Karpas-422 (cell line): ENCODE results near the gene LGALSL. TPM values are rescaled to one million over a fixed set of nuclear protein-coding genes. Genes with fewer than 3 reads are reported as not detected.

Source experiments
- DNase-seq: peaks from one replicate; pipeline ENCODE4 v3.0.0-alpha.2; 2015
- H2AFZ ChIP-seq: fragments of 200-600 bp; sonication (generic); 2 replicates; pipeline ENCODE4 v1.6.1; 2014; ENCODE audit warnings: antibody characterized with exemption, low read length, mixed read lengths
- H3K27ac ChIP-seq: fragments of 200-600 bp; sonication (generic); 2 replicates; pipeline ENCODE4 v1.5.1; 2014; ENCODE audit warnings: mild to moderate bottlenecking, low read length, moderate library complexity
- H3K27me3 ChIP-seq: fragments of 200-600 bp; sonication (generic); 2 replicates; pipeline ENCODE4 v1.6.1; 2014; ENCODE audit warnings: low read length, mixed read lengths
- H3K36me3 ChIP-seq: fragments of 200-600 bp; sonication (generic); 2 replicates; pipeline ENCODE4 v1.6.1; 2014; ENCODE audit warnings: low read length, mixed read lengths; ENCODE audit not compliant: insufficient read depth
- H3K4me1 ChIP-seq: fragments of 200-600 bp; sonication (generic); 2 replicates; pipeline ENCODE4 v1.6.1; 2014; ENCODE audit warnings: mild to moderate bottlenecking, low read length, mixed read lengths
- H3K4me2 ChIP-seq: fragments of 200-600 bp; sonication (generic); 2 replicates; pipeline ENCODE4 v1.6.1; 2014; ENCODE audit warnings: low read length, low read depth, mild to moderate bottlenecking; ENCODE audit not compliant: poor library complexity, severe bottlenecking
- H3K4me3 ChIP-seq: fragments of 200-600 bp; sonication (generic); 2 replicates; pipeline ENCODE4 v1.5.1; 2014; ENCODE audit warnings: mild to moderate bottlenecking, antibody characterized with exemption, low read length, mixed read lengths
- H3K79me2 ChIP-seq: fragments of 200-600 bp; sonication (generic); 2 replicates; pipeline ENCODE4 v1.6.1; 2014; ENCODE audit warnings: mild to moderate bottlenecking, low read length, mixed read lengths
- H3K9ac ChIP-seq: fragments of 200-600 bp; sonication (generic); 2 replicates; pipeline ENCODE4 v1.6.0; 2014; ENCODE audit warnings: low read length
- H3K9me2 ChIP-seq: fragments of 200-600 bp; sonication (generic), shearing (Covaris generic); replicated peaks from 2 replicates; pipeline ENCODE4 v1.6.0; 2014; ENCODE audit warnings: mild to moderate bottlenecking, low read length, moderate library complexity; ENCODE audit not compliant: insufficient read depth
- H3K9me3 ChIP-seq: fragments of 300-700, 200-600 bp; sonication (generic); 2 replicates; pipeline ENCODE4 v1.6.1; 2014; ENCODE audit warnings: low read length, mixed read lengths
- H4K20me1 ChIP-seq: fragments of 200-600 bp; sonication (generic); 2 replicates; pipeline ENCODE4 v1.6.1; 2014; ENCODE audit warnings: mild to moderate bottlenecking, antibody characterized with exemption, low read length, low read depth; ENCODE audit not compliant: insufficient read depth
- total RNA-seq: library from RNA; depleted of rRNA; stranded (reverse); fragments of >200 nt; shearing (Covaris generic); gene quantifications from 2 replicates; pipeline ENCODE4 v1.2.3, GENCODE V29; 2014; ENCODE audit warnings: low replicate concordance

The LGALSL gene
- total RNA-seq, 1 experiment from 2014 or later, result 2.9 TPM

DNA sequence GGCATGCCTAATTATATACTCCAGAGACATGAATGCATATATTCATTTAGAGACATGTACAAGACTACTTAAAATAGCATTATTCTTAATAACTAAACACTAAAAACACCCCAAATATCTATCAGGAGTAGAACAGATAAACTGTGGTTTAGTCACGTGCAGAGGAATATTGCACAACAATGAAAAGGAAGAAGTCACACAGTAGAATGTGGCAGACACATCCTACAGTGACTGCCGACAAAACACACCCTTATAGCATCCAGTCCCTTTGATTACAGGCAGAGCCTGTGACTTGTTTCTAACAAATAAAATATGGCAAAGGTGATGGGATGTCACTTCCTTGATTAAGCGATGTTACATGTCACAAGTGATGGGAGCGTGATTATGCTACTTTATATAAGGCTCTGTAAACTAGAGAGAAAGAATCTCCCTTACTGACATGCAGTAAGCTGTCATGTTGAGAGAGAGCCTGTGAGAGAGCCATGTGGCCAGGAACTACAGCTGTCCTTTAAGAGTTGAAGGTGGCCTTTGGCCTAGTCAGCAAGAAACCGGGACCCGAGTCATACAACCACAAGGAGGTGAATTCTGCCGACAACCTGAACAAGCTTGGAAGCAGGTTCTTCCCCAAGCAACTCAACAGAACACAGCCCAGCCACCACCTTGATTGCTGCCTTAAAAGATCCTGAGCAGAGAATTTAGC, 39.1 kb upstream of the LGALSL start:
- Histone ChIP-seq H3K4me3 (no peak overlapping the region), H2AFZ (no peak overlapping the region), H3K9ac (no peak overlapping the region), H3K4me2 (no peak overlapping the region), H3K9me2 (no peaks in the 10 kb centered on the region), H3K27me3 (peaks cover 3% of the 10 kb centered on the region; the same call in 1 of the 2 replicates), H4K20me1 (no peaks in the 10 kb centered on the region), H3K79me2 (no peaks in the 10 kb centered on the region), H3K27ac (no peak overlapping the region), H3K9me3 (no peaks in the 10 kb centered on the region), H3K36me3 (no peaks in the 10 kb centered on the region), H3K4me1 (peaks cover 11% of the 10 kb centered on the region)
- DNase-seq, result no peak

DNA sequence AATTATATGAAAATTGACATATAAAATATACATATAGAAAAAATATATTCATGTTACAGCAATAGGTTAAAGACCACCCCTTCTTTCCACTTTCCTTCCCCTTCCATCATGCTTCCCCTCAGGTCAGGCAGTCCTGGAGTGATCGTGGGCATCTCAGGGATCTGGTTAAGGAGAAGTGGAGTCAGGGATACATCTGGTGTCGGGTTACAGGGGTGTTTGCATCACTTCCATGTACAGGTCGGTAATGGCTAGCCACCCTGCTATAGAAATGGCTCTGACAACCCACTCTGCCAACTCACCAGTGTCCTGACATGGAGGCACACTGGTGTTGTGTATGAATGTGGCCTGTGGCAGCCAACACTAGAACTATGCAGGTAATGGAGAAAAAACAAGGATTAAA, 36.3 kb upstream of the LGALSL start:
- Histone ChIP-seq H3K36me3 (no peaks in the 10 kb centered on the region), H3K4me2 (no peak overlapping the region), H3K27ac (no peak overlapping the region), H3K79me2 (no peaks in the 10 kb centered on the region), H3K9me3 (no peaks in the 10 kb centered on the region), H3K9ac (no peak overlapping the region), H3K4me1 (no peaks in the 10 kb centered on the region), H4K20me1 (no peaks in the 10 kb centered on the region), H3K9me2 (no peaks in the 10 kb centered on the region), H2AFZ (no peak overlapping the region), H3K4me3 (no peak overlapping the region), H3K27me3 (no peaks in the 10 kb centered on the region)
- no peak for DNase-seq

DNA sequence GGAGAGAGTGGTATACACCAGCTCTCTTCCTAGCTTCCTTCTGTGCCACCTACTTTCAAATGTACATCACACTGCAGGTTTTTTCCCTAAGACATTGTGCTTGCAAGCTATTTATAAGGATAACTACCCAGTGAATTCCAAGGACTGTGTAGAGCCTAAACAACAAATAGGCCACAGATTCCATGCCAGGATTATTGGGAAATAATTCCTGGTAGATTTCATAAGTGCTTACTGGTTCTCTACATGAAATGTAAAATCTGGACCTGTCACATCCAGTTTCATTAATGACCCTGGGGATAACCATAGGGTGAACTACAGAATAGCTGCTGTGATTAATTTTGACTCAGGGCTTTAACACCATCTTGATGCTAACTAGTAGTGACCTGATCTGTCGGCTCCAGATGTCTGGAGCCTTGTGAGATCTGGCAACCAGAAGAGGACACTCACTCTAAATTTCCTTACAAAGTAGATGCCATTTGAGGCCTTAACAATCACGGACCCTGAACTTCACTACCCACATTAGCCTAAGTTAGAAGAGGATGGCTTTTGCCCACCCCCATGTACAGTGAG, 34.3 kb upstream of the LGALSL start:
- Histone ChIP-seq H3K4me1 (no peaks in the 10 kb centered on the region), H3K27ac (no peak overlapping the region), H3K9me2 (no peaks in the 10 kb centered on the region), H2AFZ (no peak overlapping the region), H3K4me2 (no peak overlapping the region), H3K4me3 (no peak overlapping the region), H3K9me3 (no peaks in the 10 kb centered on the region), H3K36me3 (no peaks in the 10 kb centered on the region), H3K27me3 (no peaks in the 10 kb centered on the region), H3K9ac (no peak overlapping the region), H3K79me2 (no peaks in the 10 kb centered on the region), H4K20me1 (no peaks in the 10 kb centered on the region)
- no peak for DNase-seq

GRCh38 chr2:64420677-64421076, 33.3 kb upstream of the LGALSL start:
- no peak for DNase-seq
- Histone ChIP-seq H4K20me1 (no peaks in the 10 kb centered on the region), H3K27ac (no peak overlapping the region), H3K4me3 (no peak overlapping the region), H3K4me2 (no peak overlapping the region), H3K9ac (no peak overlapping the region), H3K79me2 (no peaks in the 10 kb centered on the region), H2AFZ (no peak overlapping the region), H3K9me2 (no peaks in the 10 kb centered on the region), H3K4me1 (no peaks in the 10 kb centered on the region), H3K27me3 (no peaks in the 10 kb centered on the region), H3K9me3 (no peaks in the 10 kb centered on the region), H3K36me3 (no peaks in the 10 kb centered on the region)

- Histone ChIP-seq H3K79me2 (no peaks in the 10 kb centered on the region), H2AFZ (no peak overlapping the region), H3K9me2 (no peaks in the 10 kb centered on the region), H3K4me2 (no peak overlapping the region), H3K27ac (no peak overlapping the region), H3K9ac (no peak overlapping the region), H4K20me1 (no peaks in the 10 kb centered on the region), H3K9me3 (no peaks in the 10 kb centered on the region), H3K27me3 (no peaks in the 10 kb centered on the region), H3K4me1 (no peaks in the 10 kb centered on the region), H3K4me3 (no peak overlapping the region), H3K36me3 (no peaks in the 10 kb centered on the region)
- no peak for DNase-seq
Measured at GRCh38 chr2:64421201-64421600, 32.8 kb upstream of the LGALSL start.

GRCh38 chr2:64422466-64422865, 31.5 kb upstream of the LGALSL start:
- no peak for DNase-seq
- Histone ChIP-seq H3K79me2 (no peaks in the 10 kb centered on the region), H3K9me2 (no peaks in the 10 kb centered on the region), H2AFZ (no peak overlapping the region), H3K4me3 (no peak overlapping the region), H3K36me3 (no peaks in the 10 kb centered on the region), H3K4me2 (no peak overlapping the region), H3K27ac (no peak overlapping the region), H3K27me3 (no peaks in the 10 kb centered on the region), H3K9me3 (no peaks in the 10 kb centered on the region), H4K20me1 (no peaks in the 10 kb centered on the region), H3K9ac (no peak overlapping the region), H3K4me1 (peaks cover 3% of the 10 kb centered on the region; the same call in 1 of the 2 replicates)

- no peak overlapping the region for H3K4me2 ChIP-seq
- no peaks in the 10 kb centered on the region for H3K9me2 ChIP-seq
- H3K27ac ChIP-seq, result no peak overlapping the region
- H3K4me1 ChIP-seq, result peaks cover 3% of the 10 kb centered on the region; the same call in 1 of the 2 replicates
- DNase-seq, result no peak
- no peaks in the 10 kb centered on the region for H3K27me3 ChIP-seq
- no peaks in the 10 kb centered on the region for H3K36me3 ChIP-seq
- H3K79me2 ChIP-seq, result no peaks in the 10 kb centered on the region
- H2AFZ ChIP-seq, result no peak overlapping the region
- H4K20me1 ChIP-seq, result no peaks in the 10 kb centered on the region
- no peak overlapping the region for H3K9ac ChIP-seq
- no peak overlapping the region for H3K4me3 ChIP-seq
- H3K9me3 ChIP-seq, result no peaks in the 10 kb centered on the region
Measured at GRCh38 chr2:64423303-64423702, 30.7 kb upstream of the LGALSL start.

DNA sequence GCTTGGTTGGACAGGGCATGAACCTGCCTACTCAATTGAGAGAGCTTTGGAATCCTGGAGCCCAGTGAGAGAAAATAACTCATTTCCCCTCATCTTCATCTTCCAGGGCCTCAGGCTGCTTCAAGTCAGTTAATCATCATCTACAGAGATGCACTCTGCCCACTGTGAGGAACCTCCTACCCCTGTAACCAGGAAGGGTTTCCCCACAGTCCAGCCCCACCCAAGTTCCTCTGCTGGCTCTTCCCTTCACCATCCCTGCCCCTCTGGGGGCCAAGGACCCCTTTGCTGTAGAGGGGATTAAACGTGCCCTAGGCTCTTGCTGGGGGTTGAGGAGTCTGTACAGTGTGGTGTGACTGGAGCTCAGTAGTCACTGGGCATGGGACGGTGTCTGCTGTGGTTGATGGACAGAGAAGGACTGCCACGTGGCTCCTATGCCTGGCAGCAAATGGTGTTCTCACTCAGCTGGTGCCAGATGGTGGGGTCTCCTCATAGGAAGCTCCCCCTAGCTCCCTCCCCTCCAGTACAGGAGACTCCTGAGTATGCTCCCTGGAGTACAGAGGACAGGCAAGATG, 29.5 kb upstream of the LGALSL start:
- DNase-seq, result no peak
- H3K27me3 ChIP-seq, result no peaks in the 10 kb centered on the region
- H3K36me3 ChIP-seq, result no peaks in the 10 kb centered on the region
- H4K20me1 ChIP-seq, result no peaks in the 10 kb centered on the region
- no peaks in the 10 kb centered on the region for H3K79me2 ChIP-seq
- no peaks in the 10 kb centered on the region for H3K9me3 ChIP-seq
- H3K4me2 ChIP-seq, result no peak overlapping the region
- peaks cover 3% of the 10 kb centered on the region; the same call in 1 of the 2 replicates for H3K4me1 ChIP-seq
- no peak overlapping the region for H3K9ac ChIP-seq
- no peak overlapping the region for H3K27ac ChIP-seq
- H3K9me2 ChIP-seq, result no peaks in the 10 kb centered on the region
- no peak overlapping the region for H3K4me3 ChIP-seq
- H2AFZ ChIP-seq, result no peak overlapping the region
